GM21390 (cell line): ENCODE data around the gene PTCH1.
A peak's percentile ranks its signal among the peaks of the same experiment; 100 is the strongest.

ENCODE experiments used
- ATAC-seq: cut with Tn5 transposase; IDR thresholded peaks from one replicate; pipeline ENCODE4 v1.9.1; 2021; ENCODE audit not compliant: unreplicated experiment

The PTCH1 gene

GRCh38 chr9:95499046-95499676 is 17.6 kb downstream of the PTCH1 start:
- ATAC-seq, result no peak

- ATAC-seq, result no peak
Measured at GRCh38 chr9:95498641-95499040, 18.1 kb downstream of the PTCH1 start.

GRCh38 chr9:95497772-95498171 is 19.0 kb downstream of the PTCH1 start:
- ATAC-seq, result no peak

- no peak for ATAC-seq
Measured at GRCh38 chr9:95496687-95497086, 20.1 kb downstream of the PTCH1 start.

GRCh38 chr9:95495961-95496360 is 20.8 kb downstream of the PTCH1 start:
- no peak for ATAC-seq

GRCh38 chr9:95495529-95495928 is 21.2 kb downstream of the PTCH1 start:
- no peak for ATAC-seq

- peak; percentile 95 for ATAC-seq
Measured at GRCh38 chr9:95494416-95495371, 22.1 kb downstream of the PTCH1 start.

GRCh38 chr9:95494022-95494415 is 22.8 kb downstream of the PTCH1 start:
- no peak for ATAC-seq

GRCh38 chr9:95493402-95493801 is 23.4 kb downstream of the PTCH1 start:
- no peak for ATAC-seq

GRCh38 chr9:95491543-95492320 is 25.0 kb downstream of the PTCH1 start:
- ATAC-seq, result no peak

- no peak for ATAC-seq
Measured at GRCh38 chr9:95488954-95489353, 27.8 kb downstream of the PTCH1 start.

GRCh38 chr9:95486318-95486717 is 30.5 kb downstream of the PTCH1 start:
- ATAC-seq, result no peak

- ATAC-seq, result no peak
Measured at GRCh38 chr9:95484225-95484624, 32.5 kb downstream of the PTCH1 start.

GRCh38 chr9:95483431-95483830 is 33.3 kb downstream of the PTCH1 start:
- no peak for ATAC-seq

- ATAC-seq, result no peak
Measured at GRCh38 chr9:95482621-95483020, 34.1 kb downstream of the PTCH1 start.

GRCh38 chr9:95481000-95481399 is 35.8 kb downstream of the PTCH1 start:
- no peak for ATAC-seq

GRCh38 chr9:95480346-95480745 is 36.4 kb downstream of the PTCH1 start:
- no peak for ATAC-seq

GRCh38 chr9:95479330-95479729 is 37.4 kb downstream of the PTCH1 start:
- no peak for ATAC-seq

GRCh38 chr9:95478335-95478734 is 38.4 kb downstream of the PTCH1 start:
- ATAC-seq, result no peak

- ATAC-seq, result no peak
Measured at GRCh38 chr9:95477885-95478284, 38.9 kb downstream of the PTCH1 start.

GRCh38 chr9:95477441-95477840 is 39.3 kb downstream of the PTCH1 start:
- no peak for ATAC-seq

GRCh38 chr9:95468791-95469190 is 48.0 kb downstream of the PTCH1 start:
- no peak for ATAC-seq
